Measurements from ENCODE around the gene CDH13. TPM values are rescaled to one million over a fixed set of nuclear protein-coding genes. Genes with fewer than 3 reads are reported as not detected.

Gene CDH13
- total and polyA plus RNA-seq, 9 donors = 1.9 to 34.2 (median 4.8) TPM

- no peak for TF ChIP-seq EP300 (IDR thresholded peaks at IDR 0.05)
- no peak for TF ChIP-seq CTCF (IDR thresholded peaks at IDR 0.05)
- TF ChIP-seq POLR2A (IDR thresholded peaks at IDR 0.05) = no peak
Measured at GRCh38 chr16:82963653-82964052, 336.9 kb downstream of the CDH13 start.

GRCh38 chr16:82965808-82966207, 339.0 kb downstream of the CDH13 start:
- Histone ChIP-seq H3K36me3 (no peaks in the 10 kb centered on the region), H3K9me3 (no peaks in the 10 kb centered on the region), H3K4me3 (no peak overlapping the region), H3K27me3 (no peaks in the 10 kb centered on the region), H3K4me1 (ENCODE audit: insufficient read depth) (no peaks in the 10 kb centered on the region), H3K27ac (no peak overlapping the region)
- WGBS, 3 donors = 78 to 90% (median 81%) methylated on average over 5 of the region's 5 CpGs
- TF ChIP-seq EP300 (IDR thresholded peaks at IDR 0.05) = no peak
- TF ChIP-seq CTCF (IDR thresholded peaks at IDR 0.05) = no peak
- no peak for TF ChIP-seq POLR2A (IDR thresholded peaks at IDR 0.05)
- intact Hi-C loops (cut with DNase I) = no loop called here
- no peak for DNase-seq

More at GRCh38 chr16:82963653-82964052, 336.9 kb downstream of the CDH13 start:
- no peaks in the 10 kb centered on the region for H3K9me3 ChIP-seq
- intact Hi-C loops (cut with DNase I) = no loop called here
- H3K27me3 ChIP-seq = no peaks in the 10 kb centered on the region
- H3K27ac ChIP-seq = no peak overlapping the region
- no peak for DNase-seq
- H3K4me3 ChIP-seq = no peak overlapping the region
- 90 to 93% (median 91%) methylated on average over 11 of the region's 11 CpGs for WGBS, 3 donors
- no peaks in the 10 kb centered on the region for H3K36me3 ChIP-seq
- H3K4me1 ChIP-seq (ENCODE audit: insufficient read depth) = no peaks in the 10 kb centered on the region

GRCh38 chr16:82967424-82967823, 340.7 kb downstream of the CDH13 start:
- WGBS, 3 donors = 77 to 80% (median 78%) methylated on average over 7 of the region's 7 CpGs
- no peaks in the 10 kb centered on the region for H3K36me3 ChIP-seq
- TF ChIP-seq CTCF (IDR thresholded peaks at IDR 0.05) = no peak
- no peak for TF ChIP-seq EP300 (IDR thresholded peaks at IDR 0.05)
- no peak for TF ChIP-seq POLR2A (IDR thresholded peaks at IDR 0.05)
- no peaks in the 10 kb centered on the region for H3K4me1 ChIP-seq (ENCODE audit: insufficient read depth)
- intact Hi-C loops (cut with DNase I) = no loop called here
- H3K27ac ChIP-seq = no peak overlapping the region
- H3K27me3 ChIP-seq = no peaks in the 10 kb centered on the region
- no peaks in the 10 kb centered on the region for H3K9me3 ChIP-seq
- no peak for DNase-seq
- no peak overlapping the region for H3K4me3 ChIP-seq

DNA sequence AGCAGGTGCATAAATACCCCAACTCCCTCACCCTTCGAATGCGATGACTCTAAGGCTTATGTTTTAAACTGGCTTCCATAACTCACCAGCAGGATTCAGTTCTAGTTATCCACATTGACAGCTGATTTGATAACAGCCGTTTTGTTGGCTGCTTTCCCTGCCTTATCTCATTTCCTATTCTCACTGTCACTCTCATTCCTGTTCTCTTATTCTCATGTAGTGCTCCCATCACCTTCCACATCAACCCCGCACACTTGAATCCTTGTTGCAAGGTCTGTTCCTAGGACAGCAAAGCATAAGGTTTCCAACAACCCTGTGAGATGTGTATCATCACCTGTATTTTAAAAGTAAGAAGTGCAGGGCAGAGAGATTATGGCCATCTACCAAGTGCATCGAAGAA, 344.4 kb downstream of the CDH13 start:
- no peak for DNase-seq
- Histone ChIP-seq H3K9me3 (no peaks in the 10 kb centered on the region), H3K4me3 (no peak overlapping the region), H3K36me3 (no peaks in the 10 kb centered on the region), H3K4me1 (ENCODE audit: insufficient read depth) (no peaks in the 10 kb centered on the region), H3K27me3 (no peaks in the 10 kb centered on the region), H3K27ac (no peak overlapping the region)
- TF ChIP-seq POLR2A (IDR thresholded peaks at IDR 0.05) = no peak
- TF ChIP-seq CTCF (IDR thresholded peaks at IDR 0.05) = no peak
- TF ChIP-seq EP300 (IDR thresholded peaks at IDR 0.05) = no peak
- WGBS, 3 donors = 63 to 68% (median 64%) methylated on average over 5 of the region's 5 CpGs
- intact Hi-C loops (cut with DNase I) = no loop called here
